ENCODE data around the gene RFX7. TPM values are rescaled to one million over a fixed set of nuclear protein-coding genes. Genes with fewer than 3 reads are reported as not detected.

RFX7 gene
- total RNA-seq, 4 donors from 2014 or later = 8.7 to 51.5 (median 12.9) TPM

DNA sequence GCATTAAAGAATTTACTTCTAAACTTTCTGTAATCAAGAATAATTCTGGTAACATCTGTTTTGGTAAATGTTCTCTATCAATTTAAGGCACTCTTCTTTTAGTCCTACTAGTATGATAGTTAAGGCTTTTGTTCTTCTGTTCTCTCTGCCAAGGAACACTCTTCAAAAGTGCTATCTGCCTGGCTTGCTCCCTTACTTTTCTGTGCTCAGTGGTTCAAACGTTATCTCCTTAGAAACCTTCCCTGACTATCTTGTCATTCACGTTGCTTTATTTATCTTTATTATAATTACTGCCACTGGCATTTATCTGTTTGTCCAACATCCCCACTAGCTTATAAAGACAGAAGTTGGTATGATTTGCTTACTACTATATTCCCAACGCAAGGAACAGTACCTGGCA is 59.2 kb downstream of the RFX7 start:
- no peaks in the 10 kb centered on the region for H3K9me3 ChIP-seq
- H3K27ac ChIP-seq = no peak overlapping the region
- H3K27me3 ChIP-seq = no peaks in the 10 kb centered on the region
- peaks cover 0 to 13% (median 5%) of the 10 kb centered on the region in 4 donors for H3K4me1 ChIP-seq
- intact Hi-C loops (cut with DNase I; ENCODE audit: low total_unique reads) (no loop called here), in situ Hi-C loops (cut with MboI; ENCODE audit: low pct_ligation_motif_present in 1 of 4, low pct_unique_long_range_greater_than_20kb in 1 of 4, low sequenced_read_pairs in 3 of 4) (no loop called here)
- no peak overlapping the region for H3K4me3 ChIP-seq
- no peak for DNase-seq
- H3K36me3 ChIP-seq = no peaks in the 10 kb centered on the region
- TF ChIP-seq POLR2AphosphoS5 (IDR thresholded peaks at IDR 0.05) (no peak), POLR2A (IDR thresholded peaks at IDR 0.05) (no peak), EP300 (IDR thresholded peaks at IDR 0.05; ENCODE audit: low read depth) (no peak)
- TF ChIP-seq, protein P1, sequence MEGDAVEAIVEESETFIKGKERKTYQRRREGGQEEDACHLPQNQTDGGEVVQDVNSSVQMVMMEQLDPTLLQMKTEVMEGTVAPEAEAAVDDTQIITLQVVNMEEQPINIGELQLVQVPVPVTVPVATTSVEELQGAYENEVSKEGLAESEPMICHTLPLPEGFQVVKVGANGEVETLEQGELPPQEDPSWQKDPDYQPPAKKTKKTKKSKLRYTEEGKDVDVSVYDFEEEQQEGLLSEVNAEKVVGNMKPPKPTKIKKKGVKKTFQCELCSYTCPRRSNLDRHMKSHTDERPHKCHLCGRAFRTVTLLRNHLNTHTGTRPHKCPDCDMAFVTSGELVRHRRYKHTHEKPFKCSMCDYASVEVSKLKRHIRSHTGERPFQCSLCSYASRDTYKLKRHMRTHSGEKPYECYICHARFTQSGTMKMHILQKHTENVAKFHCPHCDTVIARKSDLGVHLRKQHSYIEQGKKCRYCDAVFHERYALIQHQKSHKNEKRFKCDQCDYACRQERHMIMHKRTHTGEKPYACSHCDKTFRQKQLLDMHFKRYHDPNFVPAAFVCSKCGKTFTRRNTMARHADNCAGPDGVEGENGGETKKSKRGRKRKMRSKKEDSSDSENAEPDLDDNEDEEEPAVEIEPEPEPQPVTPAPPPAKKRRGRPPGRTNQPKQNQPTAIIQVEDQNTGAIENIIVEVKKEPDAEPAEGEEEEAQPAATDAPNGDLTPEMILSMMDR (IDR thresholded peaks at IDR 0.05) = no peak
- 90 to 96% methylated on average over 3 of the region's 3 CpGs for WGBS, 2 donors (ENCODE audit: low coverage in 1 of 2)

DNA sequence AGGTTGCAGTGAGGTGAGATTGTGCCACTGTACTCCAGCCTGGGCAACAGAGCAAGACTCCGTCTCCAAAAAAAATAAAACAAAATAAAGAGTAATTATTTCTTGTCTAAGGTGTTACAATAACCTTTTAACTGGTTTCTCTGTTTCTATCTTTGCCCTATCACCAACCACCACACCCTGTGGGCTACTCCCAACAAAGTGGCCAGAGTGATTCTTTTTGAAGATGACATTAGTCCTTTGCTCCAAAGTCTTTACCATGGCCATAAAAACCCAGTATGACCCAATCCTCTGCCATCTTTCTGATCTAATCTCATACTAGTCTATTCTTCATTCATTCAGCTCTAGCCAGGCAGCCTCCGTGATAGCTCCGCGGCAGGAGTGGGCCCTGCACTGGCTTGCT is 62.8 kb downstream of the RFX7 start:
- H3K36me3 ChIP-seq = no peaks in the 10 kb centered on the region
- peaks cover 0 to 6% (median under 1%) of the 10 kb centered on the region in 4 donors for H3K4me1 ChIP-seq
- no peaks in the 10 kb centered on the region for H3K27me3 ChIP-seq
- TF ChIP-seq EP300 (IDR thresholded peaks at IDR 0.05; ENCODE audit: low read depth) = no peak
- TF ChIP-seq POLR2A (IDR thresholded peaks at IDR 0.05) = no peak
- TF ChIP-seq POLR2AphosphoS5 (IDR thresholded peaks at IDR 0.05) = no peak
- TF ChIP-seq, protein P1 (IDR thresholded peaks at IDR 0.05) = no peak
- no peaks in the 10 kb centered on the region for H3K9me3 ChIP-seq
- no peak overlapping the region for H3K4me3 ChIP-seq
- H3K27ac ChIP-seq = no peak overlapping the region
- DNase-seq = no peak
- in situ Hi-C loops (cut with MboI; ENCODE audit: low pct_ligation_motif_present in 1 of 4, low pct_unique_long_range_greater_than_20kb in 1 of 4, low sequenced_read_pairs in 3 of 4) (no loop called here), intact Hi-C loops (cut with DNase I; ENCODE audit: low total_unique reads) (no loop called here)
- WGBS, 2 donors (ENCODE audit: low coverage in 1 of 2) = 94 to 98% methylated on average over 3 to 4 of the region's 4 CpGs

DNA sequence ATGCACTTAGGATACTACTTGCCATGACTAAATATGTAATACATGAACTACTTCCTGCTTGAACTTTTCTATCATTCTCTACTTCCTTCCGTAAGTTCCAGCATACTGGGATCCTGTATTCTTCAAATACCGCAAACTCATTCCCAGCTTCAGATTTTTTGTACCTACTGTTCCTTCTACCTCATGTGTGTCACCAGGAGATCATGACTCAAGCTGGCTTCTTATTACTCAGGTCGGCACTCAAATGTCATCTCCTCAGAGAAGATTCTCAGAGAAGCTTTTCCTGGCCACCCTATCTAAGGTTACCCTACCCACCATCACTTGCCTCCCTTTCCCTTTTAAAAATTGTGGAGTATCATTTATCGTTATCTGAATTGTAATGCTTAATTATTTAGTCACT is 66.7 kb downstream of the RFX7 start:
- TF ChIP-seq EP300 (IDR thresholded peaks at IDR 0.05; ENCODE audit: low read depth) (no peak), POLR2AphosphoS5 (IDR thresholded peaks at IDR 0.05) (no peak), POLR2A (IDR thresholded peaks at IDR 0.05) (no peak)
- TF ChIP-seq, protein P1 (IDR thresholded peaks at IDR 0.05) = no peak
- no peak for DNase-seq
- peaks cover 0 to 12% (median 3%) of the 10 kb centered on the region in 4 donors for H3K36me3 ChIP-seq
- no peak overlapping the region for H3K4me3 ChIP-seq
- intact Hi-C loops (cut with DNase I; ENCODE audit: low total_unique reads) = no loop called here
- no peak overlapping the region for H3K27ac ChIP-seq
- in situ Hi-C loops (cut with MboI; ENCODE audit: low pct_ligation_motif_present in 1 of 4, low pct_unique_long_range_greater_than_20kb in 1 of 4, low sequenced_read_pairs in 3 of 4) = no loop called here
- WGBS, 2 donors (ENCODE audit: low coverage in 1 of 2) = 92 to 95% methylated on average over 4 of the region's 4 CpGs
- H3K9me3 ChIP-seq = no peaks in the 10 kb centered on the region
- peaks cover 0 to 8% (median 3%) of the 10 kb centered on the region in 4 donors for H3K4me1 ChIP-seq
- no peaks in the 10 kb centered on the region for H3K27me3 ChIP-seq

DNA sequence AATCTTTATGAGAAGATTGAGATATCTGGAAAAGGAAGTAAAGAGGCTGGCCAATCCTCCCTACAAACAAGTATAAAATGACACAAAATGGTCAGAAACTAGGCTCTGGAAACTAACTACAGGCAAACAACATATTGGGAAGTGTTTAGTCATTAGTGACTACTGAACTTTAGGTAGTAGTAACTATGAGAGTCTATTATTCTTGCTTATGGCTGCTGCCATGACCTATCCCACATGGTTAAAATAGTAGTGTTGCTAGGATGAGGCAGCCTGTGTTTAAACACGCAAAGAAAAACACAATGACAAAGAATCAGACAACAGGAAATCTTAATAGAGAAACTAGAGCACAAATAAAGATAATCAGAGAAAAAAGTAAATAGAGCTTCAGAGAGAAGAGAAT is 67.9 kb downstream of the RFX7 start:
- H3K27me3 ChIP-seq = no peaks in the 10 kb centered on the region
- no peak overlapping the region for H3K4me3 ChIP-seq
- H3K27ac ChIP-seq = no peak overlapping the region
- in situ Hi-C loops (cut with MboI; ENCODE audit: low pct_ligation_motif_present in 1 of 4, low pct_unique_long_range_greater_than_20kb in 1 of 4, low sequenced_read_pairs in 3 of 4) (no loop called here), intact Hi-C loops (cut with DNase I; ENCODE audit: low total_unique reads) (no loop called here)
- peaks cover 0 to 8% (median 3%) of the 10 kb centered on the region in 4 donors for H3K4me1 ChIP-seq
- DNase-seq = no peak
- H3K9me3 ChIP-seq = no peaks in the 10 kb centered on the region
- WGBS, 2 donors (ENCODE audit: low coverage in 1 of 2) = 67 to 100% methylated on average over 1 of the region's 1 CpG
- peaks cover 0 to 13% (median 3%) of the 10 kb centered on the region in 4 donors for H3K36me3 ChIP-seq
- TF ChIP-seq EP300 (IDR thresholded peaks at IDR 0.05; ENCODE audit: low read depth) = no peak
- no peak for TF ChIP-seq POLR2A (IDR thresholded peaks at IDR 0.05)
- no peak for TF ChIP-seq POLR2AphosphoS5 (IDR thresholded peaks at IDR 0.05)
- TF ChIP-seq, protein P1 (IDR thresholded peaks at IDR 0.05) = no peak

Measured in transverse colon (tissue), 4 donors.